A549 (cell line): ENCODE data around the gene CEACAM4.

ENCODE experiments used
- CEBPB ChIP-seq, 2 experiments: fragments of >200 bp in 1 of 2; sonication (Bioruptor Twin) in 1 of 2; formaldehyde crosslinking in 1 of 2; IDR thresholded peaks; 2 replicates each; pipeline ENCODE4 v1.6.1; 2012 to 2016
- CTCF ChIP-seq: fragments of >200 bp; sonication (Bioruptor Twin); formaldehyde crosslinking; IDR thresholded peaks from 3 replicates; pipeline ENCODE4 v1.5.1; 2016
- EP300 ChIP-seq, 2 experiments: fragments of >200 bp; sonication (Bioruptor Twin); formaldehyde crosslinking; IDR thresholded peaks; 2 replicates in 1 of 2; 3 replicates in 1 of 2; pipeline ENCODE4 v1.6.1; 2016 to 2017
- FOSL2 ChIP-seq, 2 experiments: fragments of 450-650 bp in 1 of 2; fragments of >200 bp in 1 of 2; sonication (Bioruptor Twin) in 1 of 2; formaldehyde crosslinking; IDR thresholded peaks; 2 replicates each; pipeline versions ENCODE4 v1.5.0 to v1.6.1; 2016 to 2020; ENCODE audit warnings: mild to moderate bottlenecking in 1 of 2, moderate library complexity in 1 of 2
- NR3C1 ChIP-seq: fragments of >200 bp; sonication (Bioruptor Twin); formaldehyde crosslinking; IDR thresholded peaks from 3 replicates; pipeline ENCODE4 v1.6.1; 2017
- POLR2A ChIP-seq: IDR thresholded peaks from 2 replicates; pipeline ENCODE4 v1.6.1; 2012; ENCODE audit warnings: mild to moderate bottlenecking, low read length
- POLR2AphosphoS2 ChIP-seq: conservative IDR thresholded peaks from 2 replicates; pipeline ENCODE4 v1.6.1; 2012; ENCODE audit warnings: low read length, improper control_type of control experiment, inconsistent platforms
- RCOR1 ChIP-seq: fragments of 150-350 bp; IDR thresholded peaks from 2 replicates; pipeline ENCODE4 v1.6.1; 2014; ENCODE audit warnings: antibody characterized with exemption, low read length, low read depth
- RNF2 ChIP-seq: fragments of 200-600 bp; sonication (generic); IDR thresholded peaks from 2 replicates; pipeline ENCODE4 v1.6.1; 2016; ENCODE audit warnings: low read depth, mild to moderate bottlenecking, antibody characterized with exemption, moderate library complexity, borderline replicate concordance
- SMC3 ChIP-seq: fragments of >200 bp; sonication (Bioruptor Twin); formaldehyde crosslinking; IDR thresholded peaks from 3 replicates; pipeline ENCODE4 v1.6.1; 2018; ENCODE audit warnings: inconsistent platforms
- SREBF2 ChIP-seq: fragments of 450-650 bp; IDR thresholded peaks from 2 replicates; pipeline ENCODE4 v1.6.1; 2014; ENCODE audit warnings: mild to moderate bottlenecking, moderate library complexity
- TP53 ChIP-seq: fragments of 250-450 bp; sonication (Bioruptor Pico); IDR thresholded peaks from 2 replicates; pipeline ENCODE4 v1.5.0; 2021; ENCODE audit warnings: mild to moderate bottlenecking, moderate library complexity

GRCh38 chr19:41621654-41622053, 5.2 kb downstream of the CEACAM4 start:
- TF ChIP-seq TP53 (CRISPR knock-in tag), result no peak
- no peak for TF ChIP-seq FOSL2 (IDR thresholded peaks at IDR 0.05)
- TF ChIP-seq FOSL2 (CRISPR knock-in tag; IDR thresholded peaks at IDR 0.05), result no peak
- no peak for TF ChIP-seq POLR2A
- no peak for TF ChIP-seq EP300 (IDR thresholded peaks at IDR 0.05)
- TF ChIP-seq RCOR1, result no peak
- no peak for TF ChIP-seq CTCF
- no peak for TF ChIP-seq SMC3
- TF ChIP-seq NR3C1, result no peak
- TF ChIP-seq POLR2AphosphoS2, result no peak
- TF ChIP-seq CEBPB (IDR thresholded peaks at IDR 0.05), result no peak
- TF ChIP-seq RNF2, result no peak
- no peak for TF ChIP-seq SREBF2
